IPS DF 4.7 (cell line): ENCODE data around the gene DENND1A.
"Not testable (repeated sequence)": the region's sequence is repeated elsewhere in the genome, so short reads cannot be mapped to it uniquely, and the experiment has no call there.

Experiments
- DNase-seq: peaks from one replicate; pipeline ENCODE4 v3.0.0-alpha.2; 2013; ENCODE audit warnings: low spot score; ENCODE audit errors: extremely low read depth

DENND1A gene

GRCh38 chr9:123728571-123728970, 201.4 kb downstream of the DENND1A start:
- DNase-seq = not testable (repeated sequence)

DNA sequence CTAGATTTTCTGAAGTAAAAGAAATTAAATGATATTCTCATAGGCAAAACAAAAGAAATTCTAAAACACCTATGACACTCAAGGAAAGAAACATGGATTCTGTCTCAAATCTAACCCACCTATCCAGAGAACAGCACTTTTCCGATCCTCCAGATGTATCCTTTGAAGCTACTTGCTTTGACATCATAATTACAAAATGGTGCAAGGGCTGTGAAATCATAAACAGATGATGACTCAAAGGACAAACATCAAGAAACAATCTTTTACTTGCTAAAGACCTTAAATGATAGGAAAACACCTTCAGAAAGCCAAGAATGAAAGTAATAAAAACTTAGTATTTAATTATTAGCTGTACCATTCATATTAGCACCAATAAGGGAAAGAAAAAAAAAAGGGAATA, 202.6 kb downstream of the DENND1A start:
- DNase-seq = no peak

DNA sequence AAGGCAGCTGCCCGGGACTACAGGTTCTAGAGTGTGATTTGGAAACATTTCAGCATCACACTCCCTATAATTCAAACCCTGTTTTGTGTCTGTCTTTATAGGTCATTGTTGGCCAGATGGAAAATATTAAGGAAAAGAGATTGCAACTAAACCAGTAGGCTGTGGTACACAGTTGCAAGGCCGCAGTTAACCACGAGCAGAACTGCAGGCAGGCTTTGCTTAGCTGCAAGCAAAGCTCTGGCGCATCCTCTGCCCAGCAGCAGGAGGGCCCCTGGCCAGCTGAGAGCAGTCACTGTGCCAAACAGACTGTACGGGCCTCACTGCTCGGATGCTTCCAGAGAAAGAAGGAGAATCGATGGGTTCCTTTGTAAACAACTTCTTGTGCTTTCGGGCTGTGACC, 204.5 kb downstream of the DENND1A start:
- no peak for DNase-seq

- DNase-seq = no peak
Measured at GRCh38 chr9:123724211-123724796, 205.6 kb downstream of the DENND1A start.

- no peak for DNase-seq
Measured at GRCh38 chr9:123723135-123723875, 206.6 kb downstream of the DENND1A start.

DNA sequence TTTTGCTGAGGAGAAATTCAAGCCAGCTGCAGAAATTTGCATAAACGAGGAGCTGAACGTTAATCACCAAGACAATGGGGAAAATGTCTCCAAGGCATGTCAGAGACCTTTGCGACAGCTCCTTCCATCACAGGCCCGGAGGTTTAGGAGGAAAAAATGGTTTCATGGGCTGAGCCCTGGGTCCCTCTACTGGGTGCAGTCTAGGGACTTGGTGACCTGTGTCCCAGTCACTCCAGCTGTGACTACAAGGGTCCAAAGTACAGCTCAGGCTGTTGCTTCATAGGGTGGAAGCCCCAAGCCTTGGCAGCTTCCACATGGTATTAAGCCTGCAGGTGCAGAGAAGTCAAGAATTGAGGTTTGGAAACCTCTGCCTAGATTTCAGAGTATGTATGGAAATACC, 207.5 kb downstream of the DENND1A start:
- DNase-seq = no peak

DNA sequence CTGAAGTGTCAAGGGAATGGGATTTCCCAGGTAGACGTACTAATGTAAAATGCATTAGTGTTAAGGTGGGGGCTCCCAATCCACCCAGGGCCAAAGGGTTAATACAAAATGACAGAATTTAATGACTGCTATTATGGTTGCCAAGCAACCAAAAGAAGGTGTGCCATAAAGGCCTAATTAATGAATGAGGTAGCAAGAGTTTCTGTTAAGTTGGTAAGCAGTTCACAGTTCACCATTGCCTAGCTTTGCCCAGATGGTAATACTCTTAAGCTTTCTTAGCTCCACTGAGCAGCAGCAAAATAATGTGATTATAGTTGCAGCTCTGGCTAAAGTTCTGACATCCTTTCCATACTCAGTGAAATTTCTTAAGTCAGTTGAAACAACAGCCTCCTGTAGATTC, 211.7 kb downstream of the DENND1A start:
- no peak for DNase-seq

GRCh38 chr9:123717581-123718175, 212.2 kb downstream of the DENND1A start:
- no peak for DNase-seq

DNA sequence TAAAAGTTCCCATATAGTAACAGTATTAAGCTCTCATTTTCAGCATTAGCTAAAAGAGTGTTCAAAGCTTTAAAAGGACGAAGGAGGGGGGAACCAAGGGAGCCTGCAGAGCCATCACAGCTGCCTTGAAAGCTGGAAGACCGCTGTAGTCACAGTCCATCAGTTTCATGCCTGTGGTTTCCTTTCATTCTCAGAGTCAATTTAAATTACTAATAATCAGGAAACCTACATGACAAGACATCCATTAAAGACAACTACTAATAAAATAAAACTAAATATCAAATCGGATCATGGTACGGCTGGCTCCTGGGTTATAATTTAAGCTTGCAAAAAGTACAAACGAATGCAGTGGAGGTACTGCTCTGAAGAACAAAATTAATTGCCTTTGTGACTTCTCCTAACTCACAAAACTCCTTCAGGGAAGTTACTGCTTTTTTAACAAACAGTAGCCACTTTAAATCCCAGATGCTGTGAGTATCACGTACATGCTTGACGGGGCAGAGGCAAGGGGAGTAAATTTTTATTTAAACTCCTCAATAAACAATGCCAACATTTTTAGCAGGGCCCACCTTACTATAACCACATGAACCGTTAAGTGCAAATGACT, 213.5 kb downstream of the DENND1A start:
- DNase-seq = no peak

DNA sequence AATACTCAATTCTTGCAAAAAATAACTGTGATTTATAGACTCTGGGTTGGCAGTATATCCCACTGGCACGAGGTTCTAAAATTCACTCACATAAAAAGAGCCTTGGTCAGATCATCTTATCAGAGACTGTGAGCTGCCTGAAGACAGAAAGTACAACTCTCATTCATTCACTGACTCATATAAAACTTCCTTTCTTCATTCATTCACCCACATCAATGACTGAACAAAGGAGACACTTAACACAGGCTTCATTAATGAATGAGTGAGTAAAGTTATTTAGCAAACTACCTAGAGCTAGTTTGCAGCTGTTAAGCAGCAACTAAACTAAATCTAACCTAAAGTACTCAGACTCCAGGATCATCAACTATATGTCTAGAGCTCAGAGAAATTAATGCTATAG, 214.7 kb downstream of the DENND1A start:
- no peak for DNase-seq

- no peak for DNase-seq
Measured at GRCh38 chr9:123713282-123713681, 216.6 kb downstream of the DENND1A start.

GRCh38 chr9:123712399-123712798, 217.5 kb downstream of the DENND1A start:
- no peak for DNase-seq

- no peak for DNase-seq
Measured at GRCh38 chr9:123710299-123710698, 219.6 kb downstream of the DENND1A start.

GRCh38 chr9:123702483-123702882, 227.4 kb downstream of the DENND1A start:
- DNase-seq = no peak

DNA sequence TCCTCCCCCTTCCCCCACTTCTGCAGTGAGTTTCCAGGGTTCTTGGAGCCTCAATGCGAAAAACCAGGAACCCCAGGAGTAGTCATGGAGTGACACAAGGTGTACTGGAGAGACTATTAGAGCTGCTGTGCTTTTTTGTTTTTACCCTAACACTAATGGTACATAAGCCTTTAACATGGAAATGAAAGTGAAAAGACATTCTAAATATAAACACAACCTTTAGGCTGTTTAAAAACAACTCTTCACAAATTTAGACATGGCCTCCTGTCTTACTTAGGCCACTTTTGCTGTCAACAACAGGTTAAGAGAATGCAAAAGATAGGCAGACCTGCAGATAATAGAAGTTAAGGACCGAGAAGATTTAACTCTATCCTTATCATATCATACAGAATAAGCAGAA, 232.2 kb downstream of the DENND1A start:
- no peak for DNase-seq

- DNase-seq = no peak
Measured at GRCh38 chr9:123696476-123696875, 233.4 kb downstream of the DENND1A start.

DNA sequence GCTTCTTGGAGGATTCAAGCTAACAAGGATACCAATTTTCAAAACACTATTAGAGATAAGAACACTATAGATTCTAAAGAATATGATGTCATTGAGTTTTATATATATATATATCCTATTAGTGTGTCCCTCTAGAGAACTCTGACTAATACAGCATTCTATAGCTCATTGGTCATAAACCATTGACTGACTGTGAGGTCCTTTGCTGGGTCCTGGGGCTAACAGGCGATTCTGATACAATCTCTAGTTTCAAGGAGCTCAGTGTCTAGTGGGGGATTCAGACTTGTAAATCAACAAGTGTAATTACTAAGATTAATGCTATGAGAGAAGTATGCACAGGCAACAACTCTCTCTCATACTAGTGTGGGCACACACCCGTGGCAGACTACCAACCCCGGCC, 234.5 kb downstream of the DENND1A start:
- DNase-seq = no peak

- no peak for DNase-seq
Measured at GRCh38 chr9:123691765-123692303, 238.1 kb downstream of the DENND1A start.

DNA sequence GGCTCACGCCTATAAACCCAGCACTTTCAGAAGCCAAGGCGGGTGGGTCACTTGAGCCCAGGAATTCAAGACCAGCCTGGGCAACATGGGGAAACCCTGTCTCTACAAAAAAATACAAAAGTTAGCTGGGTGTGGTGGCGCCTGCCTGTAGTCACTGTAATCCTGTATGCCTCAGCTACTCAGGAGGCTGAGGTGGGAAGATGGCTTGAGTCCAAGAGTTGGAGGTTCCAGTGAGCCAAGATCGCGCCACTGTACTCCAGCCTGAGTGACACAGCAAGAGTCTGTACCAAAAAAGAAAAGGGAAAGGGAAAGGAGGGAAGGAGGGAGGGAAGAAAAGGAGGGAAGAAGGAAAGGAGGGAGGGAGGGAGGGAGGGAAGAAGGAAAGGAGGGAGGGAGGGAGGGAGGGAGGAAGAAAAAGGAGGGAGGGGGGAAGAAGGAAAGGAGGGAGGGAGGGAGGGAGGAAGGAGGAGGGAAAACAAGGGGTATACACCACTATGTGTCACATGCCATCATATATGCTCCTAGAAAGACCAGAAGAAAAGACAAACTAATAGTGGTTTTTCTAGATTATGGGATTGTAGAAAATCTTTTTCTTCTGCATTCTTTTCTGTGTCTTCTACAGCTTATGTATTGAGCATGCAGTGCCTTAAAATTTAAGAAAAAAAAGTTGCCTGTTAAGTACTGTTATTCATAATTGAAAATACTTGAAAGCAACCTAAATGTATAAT, 240.1 kb downstream of the DENND1A start:
- no peak for DNase-seq

DNA sequence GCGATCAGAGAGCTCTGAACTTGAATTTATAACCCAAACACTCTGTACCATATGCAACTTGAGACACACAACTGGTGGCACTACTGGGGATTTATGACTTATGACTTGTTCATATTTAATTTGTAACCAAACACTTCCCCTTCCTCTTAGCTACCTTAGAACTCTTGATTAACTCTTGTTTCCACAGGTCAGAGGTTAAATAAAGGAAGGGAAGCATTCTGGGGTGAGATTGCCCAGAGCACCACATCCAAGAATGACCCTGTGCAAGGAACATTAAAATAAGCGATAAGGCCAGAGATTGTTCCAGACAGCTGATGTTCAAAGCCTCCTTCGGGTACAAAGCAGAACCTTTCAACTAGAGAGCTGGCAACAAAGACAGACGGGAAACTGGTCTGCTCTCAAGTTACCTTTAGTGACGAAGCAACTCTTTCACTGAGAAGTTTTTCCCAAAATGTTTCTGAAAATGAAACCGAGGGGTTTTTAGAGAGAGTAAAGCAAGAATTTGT, 242.6 kb downstream of the DENND1A start:
- no peak for DNase-seq

- no peak for DNase-seq
Measured at GRCh38 chr9:123686829-123687192, 243.1 kb downstream of the DENND1A start.
